Mucosa of gallbladder (tissue), 1 donor: ENCODE data around the gene PUM2. TPM values are rescaled to one million over a fixed set of nuclear protein-coding genes. Genes with fewer than 3 reads are reported as not detected.
"Not testable (repeated sequence)": the region's sequence is repeated elsewhere in the genome, so short reads cannot be mapped to it uniquely, and the experiment has no call there.

Source experiments
- DNase-seq: peaks from one replicate; pipeline ENCODE4 v3.0.0-alpha.2; 2020; ENCODE audit warnings: low spot score
- total RNA-seq: library from RNA; stranded (reverse); gene quantifications from one replicate; pipeline ENCODE4 v1.2.1, GENCODE V29; 2021
- donor health status: DM: no; HTN: no; CAD: no.

Gene PUM2
- total RNA-seq, 1 donor from 2014 or later, result 95.8 TPM

DNA sequence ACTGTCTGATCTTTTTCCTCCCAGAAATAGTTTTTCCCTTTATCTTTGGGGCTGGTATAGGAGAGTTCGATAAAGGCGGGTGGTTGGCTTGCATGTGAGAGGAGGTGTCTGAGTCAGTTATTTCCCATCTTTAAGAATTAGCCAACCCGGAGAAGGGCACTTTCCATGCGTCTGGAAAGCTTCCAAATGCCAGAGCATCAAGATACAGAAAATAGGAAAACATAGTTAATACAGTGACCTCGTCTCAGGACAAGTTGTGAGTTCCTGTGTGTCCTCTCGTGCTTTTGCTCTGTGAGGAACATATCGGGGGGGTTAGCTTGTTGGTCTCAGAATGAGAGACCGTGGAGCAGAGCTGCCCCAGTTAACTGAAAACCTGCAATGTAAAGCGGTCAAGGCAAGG is 18.7 kb upstream of the PUM2 start:
- no peak for DNase-seq

GRCh38 chr2:20368706-20369105 is 18.1 kb upstream of the PUM2 start:
- DNase-seq, result no peak

DNA sequence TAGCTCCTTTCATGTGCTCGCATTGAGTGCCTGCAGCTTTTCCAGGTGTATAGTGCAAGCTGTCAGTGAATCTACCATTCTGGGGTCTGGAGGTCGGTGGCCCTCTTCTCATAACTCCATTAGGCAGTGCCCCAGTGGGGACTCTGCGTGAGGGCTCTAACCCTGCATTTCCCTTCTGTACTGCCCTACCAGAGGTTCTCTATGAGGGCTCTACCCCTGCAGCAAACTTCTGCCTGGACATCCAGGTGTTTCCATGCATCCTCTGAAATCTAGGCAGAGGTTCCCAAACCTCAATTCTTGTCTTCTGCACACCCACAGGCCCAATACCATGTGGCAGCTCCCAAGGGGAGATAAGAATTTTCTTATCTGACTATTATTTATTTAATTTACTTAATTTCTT is 17.3 kb upstream of the PUM2 start:
- not testable (repeated sequence) for DNase-seq

DNA sequence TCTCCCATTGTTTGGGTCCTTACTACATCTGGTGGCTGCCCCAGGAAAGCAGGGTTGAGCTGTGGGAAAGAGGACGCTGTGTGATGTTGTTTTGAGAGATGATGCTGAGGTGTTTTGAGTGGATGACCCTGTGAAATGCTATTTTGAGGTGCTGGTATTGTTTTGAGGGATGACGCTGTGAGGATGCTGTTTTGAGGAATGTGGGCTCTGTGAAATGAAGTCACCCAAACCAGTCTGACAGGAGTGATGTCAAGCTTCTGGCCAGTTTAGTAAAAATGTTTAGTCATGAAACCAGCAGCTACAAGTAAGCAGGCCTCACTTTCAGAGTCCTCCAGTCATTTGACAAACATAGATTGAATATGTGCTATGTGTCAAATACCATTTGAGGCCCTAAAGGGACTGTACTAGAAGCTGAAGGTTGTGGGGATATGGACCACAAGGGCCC is 16.1 kb upstream of the PUM2 start:
- no peak for DNase-seq

DNA sequence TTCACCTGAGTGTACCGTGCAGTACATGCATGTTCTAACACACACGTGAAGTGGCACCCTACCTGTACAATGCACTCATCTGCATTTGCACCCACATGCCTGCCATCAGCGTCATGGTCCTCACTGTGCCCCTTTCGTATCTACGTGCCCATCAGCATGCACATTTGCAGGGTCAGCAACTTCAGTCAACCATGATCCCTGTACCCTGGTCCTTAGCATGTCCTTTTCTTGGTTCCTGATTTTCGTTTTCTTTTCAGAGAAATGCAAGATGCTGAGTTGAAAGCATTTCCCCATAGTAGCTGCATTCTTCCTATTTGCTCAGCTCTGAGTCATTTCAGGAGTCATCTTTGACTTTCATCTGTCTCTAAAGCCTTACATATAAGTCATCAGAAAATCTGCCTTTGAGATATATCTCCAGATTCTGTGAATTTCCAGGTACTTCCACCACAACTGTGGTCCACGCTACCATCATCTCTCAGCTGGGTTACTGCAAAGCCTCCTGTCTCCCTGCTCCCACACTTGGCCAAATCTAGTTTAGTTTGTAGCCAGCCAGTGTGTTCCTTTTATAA is 14.7 kb upstream of the PUM2 start:
- DNase-seq, result no peak

DNA sequence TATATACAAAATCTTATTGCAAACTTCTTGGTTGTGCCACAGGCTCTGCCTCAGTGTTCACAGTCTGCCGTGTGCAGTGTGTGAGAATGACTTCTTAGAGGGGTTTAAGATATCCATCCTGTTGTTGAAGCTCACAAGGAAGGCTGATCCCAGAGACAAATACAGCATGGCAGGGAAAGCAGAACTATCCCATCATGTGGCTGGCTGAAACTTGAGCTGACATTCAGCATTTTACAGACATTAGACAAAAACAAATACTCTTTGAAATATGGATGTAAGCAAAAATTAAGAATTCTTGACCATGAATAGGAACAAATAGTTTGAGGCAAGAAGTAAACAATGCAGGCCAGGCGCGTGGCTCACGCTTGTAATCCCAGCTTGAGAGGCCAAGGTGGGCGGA is 12.9 kb upstream of the PUM2 start:
- no peak for DNase-seq

GRCh38 chr2:20362701-20363435 is 12.2 kb upstream of the PUM2 start:
- no peak for DNase-seq

DNA sequence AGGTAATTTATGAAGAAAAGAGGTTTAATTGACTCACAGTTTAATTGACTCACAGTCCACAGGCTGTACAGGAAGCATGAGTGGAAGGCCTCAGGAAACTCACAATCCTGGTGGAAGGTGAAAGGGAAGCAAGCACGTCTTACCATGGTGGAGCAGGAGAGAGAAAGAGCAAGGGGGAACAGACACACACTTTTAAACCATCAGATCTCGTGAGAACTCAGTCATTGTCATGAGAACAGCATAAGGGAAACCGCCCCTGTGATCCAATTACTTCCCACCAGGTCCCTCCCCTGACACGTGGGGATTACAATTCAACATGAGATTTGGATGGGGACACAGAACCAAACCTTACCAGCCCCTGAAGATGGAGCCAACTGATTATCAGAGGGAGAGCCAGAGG is 11.2 kb upstream of the PUM2 start:
- DNase-seq, result no peak

- no peak for DNase-seq
Measured at GRCh38 chr2:20359096-20359495, 8.5 kb upstream of the PUM2 start.

DNA sequence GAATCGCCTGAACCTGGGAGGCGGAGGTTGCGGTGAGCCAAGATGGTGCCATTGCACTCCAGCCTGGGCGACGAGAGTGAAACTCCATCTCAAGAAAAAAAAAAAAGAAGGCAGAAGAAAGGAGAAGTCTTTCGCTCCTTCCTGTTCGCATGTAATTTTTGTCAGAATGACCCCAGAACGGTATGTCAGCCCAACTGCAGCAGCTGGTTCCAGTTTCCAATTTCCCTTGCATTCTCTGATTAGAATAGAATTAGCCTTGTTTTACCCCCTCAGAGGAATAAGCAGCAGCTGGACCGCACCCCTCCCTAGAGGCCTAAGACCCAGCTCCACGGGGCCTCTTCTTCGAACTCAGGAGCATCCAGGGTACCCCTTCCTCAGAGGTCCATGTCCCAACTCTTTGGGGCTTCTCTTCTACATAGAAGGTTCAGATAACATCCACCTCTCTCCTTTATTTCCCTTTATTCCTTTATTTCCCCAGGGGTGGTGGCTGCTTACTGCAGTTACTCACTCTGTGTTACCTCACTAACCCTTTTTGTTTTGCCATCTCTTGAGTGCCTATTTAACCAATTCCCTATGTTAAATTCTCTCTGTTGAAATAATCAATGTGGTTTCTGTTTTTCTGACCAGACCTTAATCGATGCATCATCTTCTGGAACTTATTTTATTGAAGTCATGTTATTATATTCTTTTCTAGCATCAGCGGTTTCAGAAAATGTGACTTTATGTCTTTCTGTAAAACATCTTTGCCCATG is 7.2 kb upstream of the PUM2 start:
- DNase-seq, result no peak

- no peak for DNase-seq
Measured at GRCh38 chr2:20356042-20356441, 5.4 kb upstream of the PUM2 start.

DNA sequence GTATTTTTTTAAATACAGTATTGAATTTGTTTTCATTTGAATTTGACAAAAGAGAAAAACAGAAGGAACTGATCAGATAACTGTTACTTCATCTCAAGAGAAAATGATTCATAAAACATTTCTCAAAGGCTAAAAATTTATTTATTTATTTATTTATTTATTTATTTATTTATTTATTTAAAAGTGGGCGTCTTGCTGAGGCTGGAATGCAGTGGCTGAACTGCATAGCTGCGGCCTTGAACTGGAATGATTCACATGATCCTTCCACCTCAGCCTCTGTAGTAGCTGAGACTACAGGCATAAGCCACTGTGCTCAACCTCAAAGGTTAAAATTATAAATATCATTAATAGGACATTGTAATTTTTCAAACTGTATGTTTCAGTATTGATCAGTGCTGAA is 4.5 kb upstream of the PUM2 start:
- DNase-seq, result no peak

DNA sequence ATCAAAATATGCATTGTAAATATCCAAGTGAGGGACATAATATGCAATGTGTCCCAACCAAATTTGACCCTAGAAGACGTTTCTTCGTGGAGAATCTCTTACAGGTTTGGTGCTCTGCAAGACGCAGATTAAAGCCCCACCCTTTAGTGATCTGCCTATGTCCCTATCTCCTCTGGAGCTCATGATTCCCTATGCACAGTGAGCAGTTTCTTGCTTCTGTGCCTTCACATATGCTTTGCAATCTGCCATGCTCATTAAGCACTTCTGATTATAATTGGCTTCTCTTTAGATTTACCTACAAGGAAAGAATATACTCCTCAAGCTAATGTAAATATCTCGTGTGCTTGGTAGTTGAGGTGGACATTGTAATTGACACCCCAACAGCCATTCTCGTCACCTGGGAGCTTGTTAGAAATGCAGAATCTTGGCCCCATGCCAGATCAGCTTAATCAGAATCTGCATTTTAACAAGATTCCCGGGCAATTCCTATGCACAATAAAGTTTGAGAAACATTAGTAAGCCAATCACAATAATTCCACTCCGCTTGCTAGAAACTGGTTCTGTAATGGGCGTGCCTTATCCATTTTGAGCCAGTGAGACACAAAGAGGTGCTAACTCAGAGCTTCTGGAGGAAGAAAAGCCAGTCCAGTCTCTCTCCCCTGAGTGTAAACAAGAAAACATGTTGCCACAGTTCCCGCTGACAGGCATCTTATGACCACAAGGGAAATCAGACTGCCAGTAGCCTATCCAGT is 2.8 kb upstream of the PUM2 start:
- no peak for DNase-seq

GRCh38 chr2:20352581-20353216 is 2.1 kb upstream of the PUM2 start:
- no peak for DNase-seq

- no peak for DNase-seq
Measured at GRCh38 chr2:20352230-20352578, 1.6 kb upstream of the PUM2 start.

- no peak for DNase-seq
Measured at GRCh38 chr2:20351555-20352229, 1.0 kb upstream of the PUM2 start.

GRCh38 chr2:20350041-20350712 is 467 bp downstream of the PUM2 start:
- no peak for DNase-seq

DNA sequence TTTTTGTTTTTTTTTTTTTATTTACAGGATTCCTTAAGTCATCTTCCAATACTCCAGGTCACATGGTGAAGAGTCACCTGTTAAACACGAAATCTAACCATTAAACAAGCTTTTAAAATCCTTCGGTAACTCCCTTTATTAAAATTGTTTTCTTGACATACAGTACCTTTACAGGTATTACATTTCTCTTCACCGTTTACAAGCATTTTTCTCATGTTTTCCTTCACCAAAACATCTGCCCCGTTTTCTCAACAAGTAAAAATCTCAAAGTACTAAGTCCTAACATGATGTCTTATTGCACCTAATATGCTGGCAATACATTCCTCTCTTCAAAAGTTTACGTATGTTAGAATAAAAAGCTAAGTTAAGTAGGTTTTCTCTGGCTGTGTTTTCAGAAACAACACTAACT is 1.1 kb downstream of the PUM2 start:
- no peak for DNase-seq

GRCh38 chr2:20348542-20348941 is 2.1 kb downstream of the PUM2 start:
- no peak for DNase-seq

GRCh38 chr2:20346565-20347381 is 3.9 kb downstream of the PUM2 start:
- DNase-seq, result no peak
